Measurements from ENCODE around the gene ZBTB7C. TPM values are rescaled to one million over a fixed set of nuclear protein-coding genes. Genes with fewer than 3 reads are reported as not detected.

The ZBTB7C gene
- total RNA-seq, 1 donor from 2014 or later, result under 0.01 TPM

GRCh38 chr18:48098538-48098937 is 310.6 kb downstream of the ZBTB7C start:
- TF ChIP-seq CTCF (IDR thresholded peaks at IDR 0.05; ENCODE audit: insufficient read depth, low read length, severe bottlenecking), result no peak
- peak; percentile 50 for FAIRE-seq
- no peaks in the 10 kb centered on the region for H3K36me3 ChIP-seq (ENCODE audit: control insufficient read depth, insufficient read depth, low read length)

GRCh38 chr18:48098007-48098406 is 311.2 kb downstream of the ZBTB7C start:
- no peak for TF ChIP-seq CTCF (IDR thresholded peaks at IDR 0.05; ENCODE audit: insufficient read depth, low read length, severe bottlenecking)
- peaks cover 2% of the 10 kb centered on the region for H3K27me3 ChIP-seq (ENCODE audit: control insufficient read depth, insufficient read depth, low read length)
- DNase-seq (ENCODE audit: low read depth), result peak; percentile 83
- no peak overlapping the region for H3K4me3 ChIP-seq (ENCODE audit: low read depth, low read length)
- FAIRE-seq, result peak; percentile 32
- no peaks in the 10 kb centered on the region for H3K36me3 ChIP-seq (ENCODE audit: control insufficient read depth, insufficient read depth, low read length)

More at GRCh38 chr18:48098538-48098937, 310.6 kb downstream of the ZBTB7C start:
- no peak overlapping the region for H3K4me3 ChIP-seq (ENCODE audit: low read depth, low read length)
- no peak for DNase-seq (ENCODE audit: low read depth)
- H3K27me3 ChIP-seq (ENCODE audit: control insufficient read depth, insufficient read depth, low read length), result peaks cover 2% of the 10 kb centered on the region

DNA sequence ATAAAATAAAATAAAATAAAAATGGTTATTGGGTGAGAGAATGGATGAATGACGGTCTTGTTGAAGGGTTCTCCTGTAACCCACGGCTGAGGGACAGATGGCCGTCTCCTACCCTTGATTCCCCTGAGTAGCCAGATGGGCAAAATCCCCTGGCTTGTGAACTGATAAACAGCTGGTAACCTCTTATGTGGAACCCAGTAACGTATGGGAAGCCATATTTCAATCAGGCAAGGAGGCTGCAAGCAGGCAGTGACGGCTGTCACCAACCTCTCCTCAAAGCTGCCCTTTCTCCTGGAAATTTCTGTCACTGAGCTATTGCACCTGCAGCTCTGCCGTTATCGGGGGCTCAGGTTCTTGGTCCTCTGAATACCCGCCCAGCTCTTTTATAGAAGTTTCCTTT is 313.5 kb downstream of the ZBTB7C start:
- FAIRE-seq, result no peak
- Histone ChIP-seq H3K4me3 (ENCODE audit: low read depth, low read length) (no peak overlapping the region), H3K36me3 (ENCODE audit: control insufficient read depth, insufficient read depth, low read length) (no peaks in the 10 kb centered on the region), H3K27me3 (ENCODE audit: control insufficient read depth, insufficient read depth, low read length) (peaks cover 2% of the 10 kb centered on the region)
- TF ChIP-seq CTCF (IDR thresholded peaks at IDR 0.05; ENCODE audit: insufficient read depth, low read length, severe bottlenecking), result no peak
- DNase-seq (ENCODE audit: low read depth), result no peak

GRCh38 chr18:48093104-48093503 is 316.1 kb downstream of the ZBTB7C start:
- TF ChIP-seq CTCF (IDR thresholded peaks at IDR 0.05; ENCODE audit: insufficient read depth, low read length, severe bottlenecking), result no peak
- DNase-seq (ENCODE audit: low read depth) (no peak), FAIRE-seq (no peak)
- Histone ChIP-seq H3K36me3 (ENCODE audit: control insufficient read depth, insufficient read depth, low read length) (no peaks in the 10 kb centered on the region), H3K27me3 (ENCODE audit: control insufficient read depth, insufficient read depth, low read length) (peaks cover 2% of the 10 kb centered on the region), H3K4me3 (ENCODE audit: low read depth, low read length) (no peak overlapping the region)

GRCh38 chr18:48091869-48092497 is 317.2 kb downstream of the ZBTB7C start:
- FAIRE-seq (no peak), DNase-seq (ENCODE audit: low read depth) (no peak)
- H3K27me3 ChIP-seq (ENCODE audit: control insufficient read depth, insufficient read depth, low read length), result peaks cover 2% of the 10 kb centered on the region
- H3K36me3 ChIP-seq (ENCODE audit: control insufficient read depth, insufficient read depth, low read length), result no peaks in the 10 kb centered on the region
- H3K4me3 ChIP-seq (ENCODE audit: low read depth, low read length), result no peak overlapping the region
- no peak for TF ChIP-seq CTCF (IDR thresholded peaks at IDR 0.05; ENCODE audit: insufficient read depth, low read length, severe bottlenecking)

DNA sequence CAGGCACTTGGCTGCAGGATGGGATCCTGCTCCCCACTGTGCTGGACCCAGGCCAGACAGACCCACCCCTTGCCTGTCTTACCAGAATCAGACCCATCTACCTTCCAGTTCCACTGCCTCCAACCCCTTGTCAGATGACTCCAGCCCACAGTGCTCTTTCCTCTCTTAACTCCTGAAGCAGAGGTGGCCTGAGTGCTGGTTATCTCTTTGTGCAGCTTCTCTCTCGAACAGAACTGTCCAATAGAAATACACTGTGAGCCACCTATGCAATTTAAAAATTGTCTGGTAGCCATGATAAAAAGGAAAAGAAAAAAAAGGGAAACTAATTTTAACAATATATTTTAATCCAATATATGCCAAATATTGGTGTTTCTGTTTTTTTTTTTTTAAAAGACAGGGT is 318.5 kb downstream of the ZBTB7C start:
- FAIRE-seq (no peak), DNase-seq (ENCODE audit: low read depth) (no peak)
- peaks cover under 1% of the 10 kb centered on the region for H3K27me3 ChIP-seq (ENCODE audit: control insufficient read depth, insufficient read depth, low read length)
- no peak overlapping the region for H3K4me3 ChIP-seq (ENCODE audit: low read depth, low read length)
- H3K36me3 ChIP-seq (ENCODE audit: control insufficient read depth, insufficient read depth, low read length), result no peaks in the 10 kb centered on the region
- no peak for TF ChIP-seq CTCF (IDR thresholded peaks at IDR 0.05; ENCODE audit: insufficient read depth, low read length, severe bottlenecking)

Data from bronchial epithelial cell (primary cell).